ENCODE data around the gene ACTRT2.

ACTRT2 gene

GRCh38 chr1:3031401-3032221, 10.3 kb downstream of the ACTRT2 start:
- no peak for DNase-seq (ENCODE audit: low read depth in 2 of 2)

- DNase-seq (ENCODE audit: low read depth in 2 of 2) = no peak
Observed at GRCh38 chr1:3032371-3033039, 11.2 kb downstream of the ACTRT2 start.

GRCh38 chr1:3033040-3033789, 11.9 kb downstream of the ACTRT2 start:
- DNase-seq (ENCODE audit: low read depth in 2 of 2) = peak in 1 of 2 donors; percentile 24

- no peak for DNase-seq (ENCODE audit: low read depth in 2 of 2)
Observed at GRCh38 chr1:3033790-3034090, 12.5 kb downstream of the ACTRT2 start.

GRCh38 chr1:3034162-3034561, 12.9 kb downstream of the ACTRT2 start:
- no peak for DNase-seq (ENCODE audit: low read depth in 2 of 2)

GRCh38 chr1:3034728-3035562, 13.7 kb downstream of the ACTRT2 start:
- DNase-seq (ENCODE audit: low read depth in 2 of 2) = no peak

GRCh38 chr1:3035563-3036446, 14.5 kb downstream of the ACTRT2 start:
- DNase-seq (ENCODE audit: low read depth in 2 of 2) = no peak

GRCh38 chr1:3036447-3037280, 15.4 kb downstream of the ACTRT2 start:
- no peak for DNase-seq (ENCODE audit: low read depth in 2 of 2)

GRCh38 chr1:3037281-3038040, 16.2 kb downstream of the ACTRT2 start:
- no peak for DNase-seq (ENCODE audit: low read depth in 2 of 2)

GRCh38 chr1:3038113-3038551, 16.9 kb downstream of the ACTRT2 start:
- DNase-seq (ENCODE audit: low read depth in 2 of 2) = no peak

- no peak for DNase-seq (ENCODE audit: low read depth in 2 of 2)
Observed at GRCh38 chr1:3038571-3039181, 17.4 kb downstream of the ACTRT2 start.

GRCh38 chr1:3040004-3040403, 18.7 kb downstream of the ACTRT2 start:
- DNase-seq (ENCODE audit: low read depth in 2 of 2) = no peak

- DNase-seq (ENCODE audit: low read depth in 2 of 2) = no peak
Observed at GRCh38 chr1:3042481-3042880, 21.2 kb downstream of the ACTRT2 start.

GRCh38 chr1:3049164-3049563, 27.9 kb downstream of the ACTRT2 start:
- DNase-seq (ENCODE audit: low read depth in 2 of 2) = no peak

- DNase-seq (ENCODE audit: low read depth in 2 of 2) = no peak
Observed at GRCh38 chr1:3049905-3050304, 28.6 kb downstream of the ACTRT2 start.

GRCh38 chr1:3050603-3051002, 29.3 kb downstream of the ACTRT2 start:
- DNase-seq (ENCODE audit: low read depth in 2 of 2) = no peak

- no peak for DNase-seq (ENCODE audit: low read depth in 2 of 2)
Observed at GRCh38 chr1:3051270-3052268, 30.3 kb downstream of the ACTRT2 start.

Measured in stimulated activated CD8-positive, alpha-beta memory T cell treated with anti-CD3 and anti-CD28 coated beads, Interleukin-7, amount 100 ng/mL, for 1 hour (primary cell).